Measurements from ENCODE around the gene UBTD1. TPM values are rescaled to one million over a fixed set of nuclear protein-coding genes. Genes with fewer than 3 reads are reported as not detected.

The UBTD1 gene
- total RNA-seq, 6 experiments from 2014 or later, result 5.4 to 8.8 (median 7.0) TPM

DNA sequence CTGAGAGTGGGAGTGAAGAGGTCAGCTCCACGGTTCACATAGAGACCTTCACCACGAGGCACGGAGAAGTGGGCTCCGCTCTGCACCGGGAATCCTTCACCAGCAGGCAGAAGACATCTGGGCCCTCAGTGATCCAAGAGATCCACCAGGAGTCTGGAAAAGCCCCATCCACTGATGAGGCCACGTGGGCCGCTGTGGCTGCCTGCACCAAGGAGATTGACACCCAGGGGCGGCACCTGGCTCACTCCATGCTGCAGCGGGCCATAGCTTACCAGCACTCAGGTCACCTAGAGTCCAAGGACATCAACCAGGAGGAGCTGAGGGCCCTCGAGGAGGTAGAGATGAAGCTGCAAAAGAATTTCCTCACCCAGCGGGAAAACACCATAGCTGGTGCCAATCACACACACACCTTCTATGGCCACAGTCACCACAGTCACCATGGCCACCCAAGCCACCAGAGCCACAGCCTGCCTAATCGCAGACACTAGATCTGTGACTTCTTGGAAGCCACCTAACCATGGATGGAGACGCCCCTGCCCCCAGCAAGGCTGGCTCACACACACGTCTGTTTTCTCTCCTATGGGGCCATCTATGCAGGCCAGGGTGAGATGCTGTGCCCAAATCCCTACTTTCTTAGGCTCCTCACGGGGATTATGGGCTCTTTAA, 91.5 kb downstream of the UBTD1 start:
- Histone ChIP-seq H3K27ac (no peak overlapping the region), H3K9me3 (no peaks in the 10 kb centered on the region), H3K27me3 (no peaks in the 10 kb centered on the region), H3K4me3 (no peak overlapping the region), H3K36me3 (peaks cover 0 to 11% (median 0%) of the 10 kb centered on the region in 4 donors), H3K4me1 (peaks cover 0 to 27% (median 7%) of the 10 kb centered on the region in 4 donors)
- peak in 1 of 3 donors; percentile 43 for DNase-seq
- no peak for ATAC-seq
- intact Hi-C loops (cut with DNase I), result no loop called here
- 86% methylated on average over 2 of the region's 15 CpGs for WGBS (ENCODE audit: insufficient coverage, low coverage, low lambda C conversion rate, missing lambda C conversion rate)
- TF ChIP-seq, protein P1, sequence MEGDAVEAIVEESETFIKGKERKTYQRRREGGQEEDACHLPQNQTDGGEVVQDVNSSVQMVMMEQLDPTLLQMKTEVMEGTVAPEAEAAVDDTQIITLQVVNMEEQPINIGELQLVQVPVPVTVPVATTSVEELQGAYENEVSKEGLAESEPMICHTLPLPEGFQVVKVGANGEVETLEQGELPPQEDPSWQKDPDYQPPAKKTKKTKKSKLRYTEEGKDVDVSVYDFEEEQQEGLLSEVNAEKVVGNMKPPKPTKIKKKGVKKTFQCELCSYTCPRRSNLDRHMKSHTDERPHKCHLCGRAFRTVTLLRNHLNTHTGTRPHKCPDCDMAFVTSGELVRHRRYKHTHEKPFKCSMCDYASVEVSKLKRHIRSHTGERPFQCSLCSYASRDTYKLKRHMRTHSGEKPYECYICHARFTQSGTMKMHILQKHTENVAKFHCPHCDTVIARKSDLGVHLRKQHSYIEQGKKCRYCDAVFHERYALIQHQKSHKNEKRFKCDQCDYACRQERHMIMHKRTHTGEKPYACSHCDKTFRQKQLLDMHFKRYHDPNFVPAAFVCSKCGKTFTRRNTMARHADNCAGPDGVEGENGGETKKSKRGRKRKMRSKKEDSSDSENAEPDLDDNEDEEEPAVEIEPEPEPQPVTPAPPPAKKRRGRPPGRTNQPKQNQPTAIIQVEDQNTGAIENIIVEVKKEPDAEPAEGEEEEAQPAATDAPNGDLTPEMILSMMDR (IDR thresholded peaks at IDR 0.05), result no peak
- TF ChIP-seq POLR2A (IDR thresholded peaks at IDR 0.05), result no peak

DNA sequence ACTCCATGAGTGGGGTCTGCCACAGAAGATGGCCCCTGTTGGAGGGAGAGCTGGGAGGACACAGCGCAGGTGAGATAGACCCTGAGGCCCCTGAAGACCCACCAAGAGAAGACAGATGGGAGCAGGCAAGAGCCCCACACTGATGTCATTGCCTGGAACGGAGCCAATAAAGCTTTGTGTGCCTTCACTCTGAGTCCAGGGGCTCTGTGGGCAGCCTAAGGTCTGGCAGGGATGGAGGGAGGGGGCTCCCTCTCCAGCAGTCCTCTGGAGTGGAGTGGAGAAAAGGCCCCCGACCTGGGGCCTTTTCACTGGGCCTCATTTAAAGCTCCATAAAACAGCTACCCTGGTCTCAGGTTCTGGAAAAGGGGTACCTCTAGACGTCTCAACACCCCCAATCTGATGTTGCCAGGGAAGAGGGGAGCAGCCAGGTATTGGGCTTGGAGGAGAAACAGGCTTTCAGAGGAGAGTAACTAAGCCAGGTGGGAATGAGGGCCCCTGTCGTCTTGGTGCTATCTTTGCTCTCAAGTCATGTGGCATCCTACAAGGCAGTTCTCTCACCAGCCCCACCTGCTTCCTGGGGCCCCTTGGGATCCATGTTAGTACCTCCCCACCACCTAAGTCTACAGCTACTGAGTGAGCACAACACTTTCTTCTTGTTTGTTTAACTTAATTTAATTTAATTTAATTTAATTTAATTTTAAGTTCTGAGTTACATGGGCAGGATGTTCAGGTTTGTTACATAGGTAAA, 92.2 kb downstream of the UBTD1 start:
- Histone ChIP-seq H3K36me3 (peaks cover 0 to 11% (median 0%) of the 10 kb centered on the region in 4 donors), H3K9me3 (no peaks in the 10 kb centered on the region), H3K27ac (no peak overlapping the region), H3K27me3 (no peaks in the 10 kb centered on the region), H3K4me1 (peaks cover 0 to 34% (median 5%) of the 10 kb centered on the region in 4 donors), H3K4me3 (no peak overlapping the region)
- ATAC-seq (no peak), DNase-seq (peak in 1 of 3 donors; percentile 22)
- intact Hi-C loops (cut with DNase I), result no loop called here
- TF ChIP-seq POLR2A (IDR thresholded peaks at IDR 0.05), result no peak
- TF ChIP-seq, protein P1 (IDR thresholded peaks at IDR 0.05), result no peak
- WGBS (ENCODE audit: insufficient coverage, low coverage, low lambda C conversion rate, missing lambda C conversion rate), result 75% methylated on average over 2 of the region's 5 CpGs

DNA sequence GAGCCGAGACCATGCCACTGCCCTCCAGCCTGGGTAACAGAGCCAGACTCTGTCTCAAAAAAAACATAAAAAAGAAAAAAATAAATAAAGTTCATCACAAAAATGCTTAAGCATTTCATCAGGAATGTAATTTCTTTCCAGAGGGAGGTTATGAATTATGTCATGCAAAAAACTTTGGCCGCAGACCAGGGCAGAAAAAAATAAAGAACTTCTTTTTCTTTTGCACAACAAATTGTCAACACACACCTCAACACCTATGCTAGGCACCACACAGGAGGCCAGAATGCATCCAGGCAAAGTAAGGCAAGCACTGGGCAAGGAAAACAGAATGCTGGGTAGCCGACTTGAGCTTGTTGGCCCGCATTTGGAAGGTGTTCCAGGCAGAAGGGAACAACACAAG, 94.7 kb downstream of the UBTD1 start:
- 65% methylated on average over 3 of the region's 4 CpGs for WGBS (ENCODE audit: insufficient coverage, low coverage, low lambda C conversion rate, missing lambda C conversion rate)
- intact Hi-C loops (cut with DNase I), result no loop called here
- Histone ChIP-seq H3K27me3 (no peaks in the 10 kb centered on the region), H3K4me1 (peaks cover 0 to 40% (median 8%) of the 10 kb centered on the region in 4 donors), H3K27ac (no peak overlapping the region), H3K4me3 (no peak overlapping the region), H3K36me3 (peaks cover 0 to 11% (median 0%) of the 10 kb centered on the region in 4 donors), H3K9me3 (no peaks in the 10 kb centered on the region)
- DNase-seq, result no peak
- ATAC-seq, result no peak
- TF ChIP-seq POLR2A (IDR thresholded peaks at IDR 0.05), result no peak
- TF ChIP-seq, protein P1 (IDR thresholded peaks at IDR 0.05), result no peak

DNA sequence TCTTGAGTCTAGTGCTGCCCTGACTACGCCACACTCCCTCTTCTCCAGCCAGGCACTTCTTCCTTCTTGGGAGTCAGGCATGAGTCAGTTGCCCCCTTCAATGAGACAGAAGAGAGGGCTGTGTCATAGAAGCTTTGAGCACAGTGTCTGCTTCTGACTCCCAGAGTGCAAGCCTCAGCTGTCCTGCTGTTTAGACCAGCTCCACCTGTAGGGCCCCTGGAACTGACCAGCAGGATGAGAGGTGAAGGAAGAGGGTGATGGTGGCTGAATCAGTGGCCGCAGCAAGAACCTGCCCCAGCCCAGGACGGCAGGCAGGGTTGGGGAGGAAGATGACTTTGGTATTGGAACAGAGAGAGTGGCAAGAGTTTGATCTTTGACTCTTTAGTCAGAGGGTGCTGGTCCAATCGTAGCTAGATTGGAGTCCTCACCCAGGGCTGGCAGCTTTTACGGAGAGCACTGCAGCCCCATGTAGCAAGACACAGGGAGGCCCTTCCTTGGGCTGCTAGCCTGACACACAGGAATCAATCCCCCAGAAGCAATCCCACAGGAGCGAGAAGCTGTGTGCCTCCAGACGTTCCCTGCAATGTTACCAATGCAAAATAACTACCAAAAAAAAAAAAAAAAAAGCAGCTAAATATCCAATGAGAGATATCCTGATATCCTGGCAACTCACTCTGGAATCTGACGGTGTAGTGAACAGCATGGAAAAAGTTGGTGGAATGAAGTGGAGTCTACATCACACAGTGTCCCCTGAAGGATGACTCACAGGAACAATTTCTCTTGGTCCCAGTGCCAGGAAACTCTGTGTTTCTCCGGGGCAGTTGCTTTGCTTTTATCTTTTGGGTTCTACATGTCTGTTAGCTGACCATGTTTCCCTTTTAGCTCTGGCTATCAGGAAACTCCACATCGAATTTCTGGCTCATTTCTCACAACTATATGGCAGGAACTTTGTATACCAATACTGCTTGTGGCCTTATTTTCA, 97.7 kb downstream of the UBTD1 start:
- H3K36me3 ChIP-seq, result peaks cover 0 to 21% (median 0%) of the 10 kb centered on the region in 4 donors
- peak; percentile 82 to 93 (median 87) for ATAC-seq
- H3K27ac ChIP-seq, result peak overlapping the region; percentile 62 to 76 (median 64)
- TF ChIP-seq, protein P1 (IDR thresholded peaks at IDR 0.05), result no peak
- peak; percentile 61 for TF ChIP-seq POLR2A (IDR thresholded peaks at IDR 0.05)
- H3K9me3 ChIP-seq, result no peaks in the 10 kb centered on the region
- peak in 2 of 3 donors; percentile 61 to 69 for DNase-seq
- WGBS (ENCODE audit: insufficient coverage, low coverage, low lambda C conversion rate, missing lambda C conversion rate), result 34% methylated on average over 6 of the region's 10 CpGs
- no peak overlapping the region for H3K4me3 ChIP-seq
- intact Hi-C loops (cut with DNase I), result no loop called here
- no peaks in the 10 kb centered on the region for H3K27me3 ChIP-seq
- H3K4me1 ChIP-seq, result peaks cover 0 to 31% (median 3%) of the 10 kb centered on the region in 4 donors
